HepG2 (cell line): ENCODE data around the gene CAPN11. TPM values are rescaled to one million over a fixed set of nuclear protein-coding genes. Genes with fewer than 3 reads are reported as not detected.
A peak's percentile ranks its signal among the peaks of the same experiment; 100 is the strongest.

Experiments used
- CREB1 ChIP-seq, 2 experiments: fragments of 450-650 bp in 1 of 2; IDR thresholded peaks; 2 replicates each; pipeline ENCODE4 v1.6.1; 2016 to 2017; ENCODE audit warnings: control low read depth in 1 of 2, mild to moderate bottlenecking in 1 of 2, missing compliant biosample characterization in 1 of 2, missing genetic modification characterization in 1 of 2
- DNMT1 ChIP-seq: sonication (generic); formaldehyde crosslinking; IDR thresholded peaks from 2 replicates; pipeline ENCODE4 v1.5.1; 2020; ENCODE audit warnings: mild to moderate bottlenecking, missing genetic modification reagents
- GABPB1 ChIP-seq: IDR thresholded peaks from 2 replicates; pipeline ENCODE4 v1.6.1; 2016; ENCODE audit warnings: mild to moderate bottlenecking, missing genetic modification reagents, moderate library complexity, missing compliant biosample characterization
- GTF2F1 ChIP-seq: fragments of 150-350 bp; IDR thresholded peaks from 2 replicates; pipeline ENCODE4 v1.6.1; 2014; ENCODE audit warnings: low read length
- NR2C2 ChIP-seq: sonication (generic); formaldehyde crosslinking; IDR thresholded peaks from 2 replicates; pipeline ENCODE4 v1.4.0; 2020; ENCODE audit warnings: missing genetic modification reagents, mild to moderate bottlenecking, moderate library complexity, borderline replicate concordance
- PAF1 ChIP-seq: IDR thresholded peaks from 2 replicates; pipeline ENCODE4 v1.6.1; 2016; ENCODE audit warnings: missing genetic modification reagents, missing compliant biosample characterization
- PITX1 ChIP-seq: sonication (generic); formaldehyde crosslinking; IDR thresholded peaks from 2 replicates; pipeline ENCODE4 v1.5.1; 2020; ENCODE audit warnings: mild to moderate bottlenecking, missing genetic modification reagents
- PRPF4 ChIP-seq: fragments of 200-400 bp; formaldehyde crosslinking; IDR thresholded peaks from 2 replicates; pipeline ENCODE4 v1.6.1; 2016; ENCODE audit warnings: low read length, low read depth; ENCODE audit not compliant: poor library complexity, severe bottlenecking
- SNRNP70 ChIP-seq: fragments of 200-400 bp; formaldehyde crosslinking; IDR thresholded peaks from 2 replicates; pipeline ENCODE4 v1.6.1; 2017; ENCODE audit warnings: mild to moderate bottlenecking, low read depth, low read length, moderate library complexity
- ZC3H13 ChIP-seq: sonication (generic); formaldehyde crosslinking; IDR thresholded peaks from 2 replicates; pipeline ENCODE4 v1.8.1; 2023; ENCODE audit warnings: mild to moderate bottlenecking, missing genetic modification reagents, moderate library complexity
- ZFP90 ChIP-seq: sonication (generic); formaldehyde crosslinking; IDR thresholded peaks from 2 replicates; pipeline ENCODE4 v1.8.0; 2022; ENCODE audit warnings: missing genetic modification reagents, mild to moderate bottlenecking, inconsistent platforms, borderline replicate concordance
- ZGPAT ChIP-seq: IDR thresholded peaks from 2 replicates; pipeline ENCODE4 v1.6.1; 2016; ENCODE audit warnings: mild to moderate bottlenecking
- ZNF407 ChIP-seq: sonication (generic); formaldehyde crosslinking; IDR thresholded peaks from one replicate; pipeline ENCODE4 v1.5.1; 2020; ENCODE audit warnings: mild to moderate bottlenecking, missing genetic modification reagents; ENCODE audit errors: not compliant biosample characterization
- ZNF564 ChIP-seq: sonication (generic); formaldehyde crosslinking; IDR thresholded peaks from 2 replicates; pipeline ENCODE4 v1.8.1; 2023; ENCODE audit warnings: mild to moderate bottlenecking, missing genetic modification reagents
- ZNF720 ChIP-seq: sonication (generic); formaldehyde crosslinking; IDR thresholded peaks from 2 replicates; pipeline ENCODE4 v1.4.0; 2020; ENCODE audit warnings: missing genetic modification reagents
- ZNF75D ChIP-seq: sonication (generic); formaldehyde crosslinking; IDR thresholded peaks from 2 replicates; pipeline ENCODE4 v1.8.1; 2023; ENCODE audit warnings: missing genetic modification reagents, mild to moderate bottlenecking, borderline replicate concordance
- ZNF781 ChIP-seq: sonication (generic); formaldehyde crosslinking; IDR thresholded peaks from 2 replicates; pipeline ENCODE4 v1.5.1; 2020; ENCODE audit warnings: borderline replicate concordance, mild to moderate bottlenecking, missing genetic modification reagents; ENCODE audit errors: not compliant biosample characterization
- polyA plus RNA-seq, 8 experiments: library from polyadenylated mRNA; depleted of rRNA in 3 of 8; stranded (reverse) in 7 of 8; unstranded in 1 of 8; fragments of >200 nt; fragmentation: Illumina TruSeq in 4 of 8; extraction: Trizol in 4 of 8; gene quantifications; 2 replicates each; pipeline versions ENCODE4 v1.2.1 to v1.2.3, GENCODE V29; 2011 to 2016; ENCODE audit warnings: low read depth in 4 of 8, missing spikeins in 1 of 8, mixed read lengths in 1 of 8; ENCODE audit not compliant: insufficient read depth in 1 of 8
- total RNA-seq, 5 experiments: library from RNA; depleted of rRNA; stranded (reverse); fragments of >200 nt; fragmentation: Illumina TruSeq; extraction: Trizol; gene quantifications; 2 replicates each; pipeline ENCODE4 v1.2.3, GENCODE V29; 2016; ENCODE audit warnings: low read depth in 1 of 5
- TF ChIP-seq, protein P1 (sequence below): sonication (generic); formaldehyde crosslinking; IDR thresholded peaks from 2 replicates; pipeline ENCODE4 v1.5.0; 2020; ENCODE audit warnings: missing genetic modification reagents

The CAPN11 gene
- total and polyA plus RNA-seq, 2 of the 13 experiments (the other 11 are each of a cell fraction or from before 2014, with no cell fraction given), result 0.07 to 0.11 TPM

DNA sequence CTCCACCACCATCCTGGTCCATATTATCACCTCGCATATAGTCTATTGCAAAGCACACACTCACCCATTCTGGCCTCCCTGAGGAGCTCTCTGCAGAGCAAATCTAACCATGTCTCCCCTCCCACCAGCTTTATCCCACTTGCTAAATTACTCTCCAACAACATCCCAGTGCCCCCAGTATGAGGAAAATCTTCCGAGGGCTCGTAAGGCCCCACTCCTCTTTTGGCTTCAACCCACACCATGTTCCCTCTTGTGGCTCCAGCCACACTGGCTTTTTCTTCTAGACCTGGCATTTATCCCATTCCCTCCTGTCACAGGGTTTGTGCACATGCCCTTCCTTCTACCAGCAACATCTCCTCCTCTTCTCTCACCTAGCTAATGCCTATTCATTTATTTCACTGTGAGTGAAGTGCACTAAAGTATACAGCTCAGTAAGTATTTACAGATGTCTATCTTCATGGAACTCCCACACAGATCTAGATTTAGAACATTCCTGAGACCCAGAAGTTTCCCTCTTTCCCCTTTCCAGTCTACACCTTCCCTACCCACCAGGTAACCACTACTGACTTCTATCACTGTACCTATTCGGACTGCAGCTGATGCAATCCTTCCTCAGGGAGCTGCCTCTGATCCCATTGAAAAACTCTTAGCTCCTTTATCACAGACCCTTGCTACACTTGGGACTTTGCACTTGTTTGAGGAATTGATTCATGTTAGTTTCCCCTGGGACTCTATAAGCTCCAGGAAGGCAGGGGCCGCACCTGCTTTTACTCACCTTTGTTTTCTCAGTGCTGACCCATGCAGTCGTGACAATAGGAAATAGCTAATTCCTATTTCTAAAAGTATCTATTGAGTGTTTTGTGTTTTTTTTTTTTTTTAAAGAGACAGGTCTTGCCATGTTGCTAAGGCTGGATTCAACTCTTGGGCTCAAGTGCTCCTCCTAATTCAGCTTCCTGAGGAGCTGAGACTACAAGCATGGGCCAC lies 46.9 kb upstream of the CAPN11 start (continued):
- TF ChIP-seq PRPF4 (no peak), ZNF407 (no peak), ZC3H13 (CRISPR knock-in tag) (no peak), CREB1 (IDR thresholded peaks at IDR 0.05) (no peak), CREB1 (CRISPR knock-in tag; IDR thresholded peaks at IDR 0.05) (peak; percentile 83), ZGPAT (CRISPR knock-in tag) (peak; percentile 86), NR2C2 (CRISPR knock-in tag) (peak; percentile 63; the same call in 1 of the 2 replicates), PITX1 (CRISPR knock-in tag) (peak; percentile 89), ZFP90 (CRISPR knock-in tag) (no peak), ZNF564 (CRISPR knock-in tag) (peak; percentile 44; the same call in 1 of the 2 replicates), ZNF75D (CRISPR knock-in tag) (no peak), ZNF781 (CRISPR knock-in tag) (peak; percentile 44), PAF1 (CRISPR knock-in tag) (no peak), GABPB1 (CRISPR knock-in tag) (peak; percentile 41; the same call in 1 of the 2 replicates), ZNF720 (CRISPR knock-in tag) (no peak), SNRNP70 (no peak), DNMT1 (CRISPR knock-in tag) (no peak), GTF2F1 (no peak)
- TF ChIP-seq, protein P1, sequence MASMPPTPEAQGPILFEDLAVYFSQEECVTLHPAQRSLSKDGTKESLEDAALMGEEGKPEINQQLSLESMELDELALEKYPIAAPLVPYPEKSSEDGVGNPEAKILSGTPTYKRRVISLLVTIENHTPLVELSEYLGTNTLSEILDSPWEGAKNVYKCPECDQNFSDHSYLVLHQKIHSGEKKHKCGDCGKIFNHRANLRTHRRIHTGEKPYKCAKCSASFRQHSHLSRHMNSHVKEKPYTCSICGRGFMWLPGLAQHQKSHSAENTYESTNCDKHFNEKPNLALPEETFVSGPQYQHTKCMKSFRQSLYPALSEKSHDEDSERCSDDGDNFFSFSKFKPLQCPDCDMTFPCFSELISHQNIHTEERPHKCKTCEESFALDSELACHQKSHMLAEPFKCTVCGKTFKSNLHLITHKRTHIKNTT (CRISPR knock-in tag), result no peak
